Trophoblast cell (in vitro differentiated cells and primary cell): ENCODE results near the gene OTOR.

Source experiments
- DNase-seq, 2 donors: peaks; one replicate each; pipeline ENCODE4 v3.0.0-alpha.2; 2016
- H2AFZ ChIP-seq: 2 replicates; pipeline ENCODE4 v1.6.1; 2013; ENCODE audit warnings: low read length, moderate library complexity, mild to moderate bottlenecking; ENCODE audit not compliant: insufficient read depth, poor library complexity
- H2AK5ac ChIP-seq: 2 replicates; pipeline ENCODE4 v1.6.1; 2013; ENCODE audit warnings: mild to moderate bottlenecking, low read length
- H2BK120ac ChIP-seq: 2 replicates; pipeline ENCODE4 v1.6.1; 2013; ENCODE audit warnings: low read length, mild to moderate bottlenecking, moderate library complexity; ENCODE audit not compliant: insufficient read depth, poor library complexity
- H2BK12ac ChIP-seq: 2 replicates; pipeline ENCODE4 v1.6.1; 2013; ENCODE audit warnings: mild to moderate bottlenecking, low read length, moderate library complexity
- H2BK5ac ChIP-seq: 2 replicates; pipeline ENCODE4 v1.6.1; 2013; ENCODE audit warnings: low read length, low read depth, moderate library complexity, mild to moderate bottlenecking; ENCODE audit not compliant: poor library complexity
- H3K14ac ChIP-seq: 2 replicates; pipeline ENCODE4 v1.6.1; 2013; ENCODE audit warnings: mild to moderate bottlenecking, low read length
- H3K18ac ChIP-seq: 2 replicates; pipeline ENCODE4 v1.6.1; 2013; ENCODE audit warnings: mild to moderate bottlenecking, low read length
- H3K23ac ChIP-seq: 2 replicates; pipeline ENCODE4 v1.6.1; 2013; ENCODE audit warnings: low read length
- H3K27ac ChIP-seq: 2 replicates; pipeline ENCODE4 v1.5.1; 2013; ENCODE audit warnings: low read depth, mild to moderate bottlenecking, inconsistent platforms, low read length, moderate library complexity
- H3K27me3 ChIP-seq: 2 replicates; pipeline ENCODE4 v1.6.1; 2013; ENCODE audit warnings: inconsistent platforms, mild to moderate bottlenecking, low read length, moderate library complexity; ENCODE audit not compliant: insufficient read depth
- H3K36me3 ChIP-seq, 2 experiments: 1 replicate in 1 of 2; 2 replicates in 1 of 2; pipeline ENCODE4 v1.6.1; 2013; ENCODE audit warnings: low read length in 2 of 2, mild to moderate bottlenecking in 2 of 2, moderate library complexity in 1 of 2; ENCODE audit not compliant: insufficient read depth in 2 of 2, control insufficient read depth in 1 of 2
- H3K4ac ChIP-seq: 2 replicates; pipeline ENCODE4 v1.6.1; 2013; ENCODE audit warnings: low read depth, mild to moderate bottlenecking, low read length, moderate library complexity
- H3K4me1 ChIP-seq, 2 experiments: 1 replicate in 1 of 2; 2 replicates in 1 of 2; pipeline ENCODE4 v1.6.1; 2013; ENCODE audit warnings: low read length in 2 of 2, mild to moderate bottlenecking in 2 of 2, moderate library complexity in 1 of 2; ENCODE audit not compliant: insufficient read depth in 2 of 2, control insufficient read depth in 1 of 2
- H3K4me2 ChIP-seq: 2 replicates; pipeline ENCODE4 v1.6.1; 2013; ENCODE audit warnings: inconsistent platforms, mild to moderate bottlenecking, low read length, moderate library complexity
- H3K4me3 ChIP-seq: 2 replicates; pipeline ENCODE4 v1.5.1; 2013; ENCODE audit warnings: mild to moderate bottlenecking, low read depth, low read length, inconsistent platforms
- H3K79me1 ChIP-seq: one replicate; pipeline ENCODE4 v1.6.1; 2013; ENCODE audit warnings: low read length
- H3K79me2 ChIP-seq: 2 replicates; pipeline ENCODE4 v1.6.1; 2013; ENCODE audit warnings: low read length, mild to moderate bottlenecking; ENCODE audit not compliant: control insufficient read depth, insufficient read depth, poor library complexity
- H3K9ac ChIP-seq: 2 replicates; pipeline ENCODE4 v1.6.1; 2013; ENCODE audit warnings: mild to moderate bottlenecking, low read length
- H3K9me3 ChIP-seq: 2 replicates; pipeline ENCODE4 v1.6.1; 2013; ENCODE audit warnings: low read depth, mild to moderate bottlenecking, control low read depth, inconsistent platforms, low read length; ENCODE audit not compliant: insufficient read depth
- H4K12ac ChIP-seq: 2 replicates; pipeline ENCODE4 v1.6.1; 2013; ENCODE audit warnings: low read depth, mild to moderate bottlenecking, low read length, moderate library complexity
- H4K8ac ChIP-seq: 2 replicates; pipeline ENCODE4 v1.6.1; 2013; ENCODE audit warnings: low read depth, mild to moderate bottlenecking, low read length, moderate library complexity
- H4K91ac ChIP-seq: one replicate; pipeline ENCODE4 v1.6.1; 2013; ENCODE audit warnings: low read depth, mild to moderate bottlenecking, low read length, moderate library complexity
- WGBS: extraction: QIAGEN DNeasy Blood & Tissue Kit; methylation state at CpG from one replicate; pipeline ENCODE4 v1.1.7; 2013; ENCODE audit warnings: missing lambda C conversion rate; ENCODE audit not compliant: insufficient read length, insufficient coverage; ENCODE audit errors: extremely low coverage; 5-methylcytosine and 5-hydroxymethylcytosine counted together

The OTOR gene

DNA sequence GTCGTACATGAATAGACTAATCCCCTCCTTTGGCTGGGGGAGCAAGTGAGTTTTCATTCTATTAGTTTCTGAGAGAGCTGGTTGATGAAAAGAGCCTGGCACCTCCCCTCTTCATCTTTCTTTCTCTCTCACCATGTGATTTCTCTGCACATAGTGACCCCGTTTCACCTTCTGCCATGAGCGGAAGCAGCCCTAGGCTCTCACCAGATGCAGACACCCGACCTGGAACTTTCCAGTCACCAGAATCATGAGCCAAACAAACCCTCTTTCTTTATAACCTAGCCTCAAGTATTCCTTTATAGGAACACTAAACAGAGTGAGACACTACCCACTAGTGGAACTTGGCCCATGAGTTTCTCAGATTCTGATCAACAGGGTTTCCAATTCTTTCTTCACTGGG, 16.4 kb downstream of the OTOR start:
- Histone ChIP-seq H3K4me2 (no peak overlapping the region), H3K18ac (no peak overlapping the region), H3K27me3 (no peaks in the 10 kb centered on the region), H2BK12ac (no peak overlapping the region), H3K4ac (no peak overlapping the region), H4K12ac (no peak overlapping the region), H2AFZ (no peak overlapping the region), H3K36me3 (no peaks in the 10 kb centered on the region), H3K79me2 (no peaks in the 10 kb centered on the region), H3K27ac (no peak overlapping the region), H3K23ac (no peak overlapping the region), H2BK120ac (no peak overlapping the region), H3K79me1 (peaks cover 12% of the 10 kb centered on the region), H3K9me3 (no peaks in the 10 kb centered on the region), H3K14ac (no peak overlapping the region), H3K4me3 (no peak overlapping the region), H2AK5ac (no peak overlapping the region), H2BK5ac (no peak overlapping the region), H3K9ac (no peak overlapping the region), H3K4me1 (peaks cover 3 to 5% of the 10 kb centered on the region in 2 experiments), H4K91ac (no peak overlapping the region), H4K8ac (no peak overlapping the region)
- whole genome bisulfite sequencing, result no CpG with 5 or more reads among the region's 4 CpGs
- DNase-seq, result no peak

DNA sequence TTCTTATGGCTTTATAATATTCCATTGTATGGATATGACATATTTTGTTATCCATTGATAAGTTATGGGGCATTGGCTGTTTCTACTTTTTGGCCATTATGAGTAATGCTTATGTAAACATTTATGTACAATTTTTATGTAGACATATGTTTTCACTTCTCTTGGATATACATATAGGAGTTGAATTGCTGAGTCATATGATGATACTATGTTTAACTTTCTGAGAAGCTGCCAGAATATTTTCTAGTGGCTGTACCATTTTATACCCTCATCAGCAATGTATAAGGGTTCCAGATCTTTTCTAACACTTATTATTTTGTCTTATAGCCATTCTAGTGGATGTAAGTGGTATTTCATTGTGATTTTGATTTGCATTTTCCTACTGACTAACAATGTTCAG, 23.1 kb downstream of the OTOR start:
- Histone ChIP-seq H2BK120ac (no peak overlapping the region), H2AK5ac (no peak overlapping the region)

DNA sequence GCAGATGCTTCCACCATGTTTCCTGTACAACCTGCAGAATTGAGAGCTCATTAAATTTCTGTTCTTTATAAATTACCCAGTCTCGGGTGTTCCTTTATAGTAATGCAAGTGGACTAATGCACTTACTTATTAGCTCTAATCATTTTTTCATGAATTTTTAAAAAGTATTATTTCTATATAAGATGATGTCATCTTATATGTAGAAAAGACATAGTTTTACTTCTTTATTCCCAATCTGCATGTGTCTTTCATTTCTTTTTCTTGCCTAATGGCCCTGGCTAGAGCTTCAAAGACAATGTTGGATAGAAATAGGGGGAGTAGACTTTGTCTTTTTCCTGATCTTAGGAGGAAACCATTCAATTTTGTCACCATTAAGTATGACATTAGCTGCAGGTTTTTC, 27.8 kb downstream of the OTOR start:
- H2AFZ ChIP-seq, result no peak overlapping the region
- H3K14ac ChIP-seq, result no peak overlapping the region
- no peaks in the 10 kb centered on the region for H3K36me3 ChIP-seq
- no peak overlapping the region for H2BK5ac ChIP-seq
- no peak overlapping the region for H3K18ac ChIP-seq
- H3K23ac ChIP-seq, result no peak overlapping the region
- DNase-seq, result no peak
- H4K12ac ChIP-seq, result no peak overlapping the region
- H3K4me2 ChIP-seq, result no peak overlapping the region
- H3K9me3 ChIP-seq, result no peaks in the 10 kb centered on the region
- H2BK120ac ChIP-seq, result no peak overlapping the region
- no peaks in the 10 kb centered on the region for H3K79me1 ChIP-seq
- H3K27ac ChIP-seq, result no peak overlapping the region
- no peak overlapping the region for H4K8ac ChIP-seq
- H2AK5ac ChIP-seq, result no peak overlapping the region
- no peak overlapping the region for H3K9ac ChIP-seq
- no peak overlapping the region for H3K4me3 ChIP-seq
- no peak overlapping the region for H2BK12ac ChIP-seq
- H3K27me3 ChIP-seq, result no peaks in the 10 kb centered on the region
- no peaks in the 10 kb centered on the region for H3K79me2 ChIP-seq
- no CpG with 5 or more reads among the region's 1 CpG for WGBS
- no peak overlapping the region for H4K91ac ChIP-seq
- no peak overlapping the region for H3K4ac ChIP-seq
- no peaks in the 10 kb centered on the region for H3K4me1 ChIP-seq

More for the DNA sequence above, 23.1 kb downstream of the OTOR start:
- Histone ChIP-seq H4K12ac (no peak overlapping the region), H2BK5ac (no peak overlapping the region), H3K79me1 (no peaks in the 10 kb centered on the region), H3K36me3 (no peaks in the 10 kb centered on the region), H3K4me1 (no peaks in the 10 kb centered on the region), H3K4ac (no peak overlapping the region), H2AFZ (no peak overlapping the region), H3K27ac (no peak overlapping the region), H2BK12ac (no peak overlapping the region), H4K8ac (no peak overlapping the region), H3K4me2 (no peak overlapping the region), H3K9me3 (no peaks in the 10 kb centered on the region), H3K79me2 (no peaks in the 10 kb centered on the region), H3K4me3 (no peak overlapping the region), H3K14ac (no peak overlapping the region), H3K9ac (no peak overlapping the region), H3K18ac (no peak overlapping the region), H4K91ac (no peak overlapping the region), H3K23ac (no peak overlapping the region), H3K27me3 (no peaks in the 10 kb centered on the region)
- no peak for DNase-seq

DNA sequence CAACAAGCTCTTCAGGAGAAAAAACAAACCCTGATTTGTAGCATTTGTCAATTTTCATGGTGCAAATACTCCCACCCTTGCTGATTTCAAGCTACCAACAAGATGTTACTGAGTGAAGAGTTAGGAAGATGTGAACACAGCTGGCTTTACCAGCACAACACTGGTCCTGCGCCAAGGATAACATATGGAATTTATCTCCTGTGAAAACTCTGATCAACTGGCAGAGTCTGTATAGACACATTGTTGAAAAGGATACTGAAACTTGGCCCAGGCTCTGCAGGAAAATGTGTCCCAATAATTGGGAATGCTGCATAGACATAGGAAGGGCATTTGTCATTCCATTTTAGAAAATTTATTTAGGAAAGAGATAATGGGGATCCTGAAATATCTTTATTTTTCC, 29.0 kb downstream of the OTOR start:
- H3K4me1 ChIP-seq, result no peaks in the 10 kb centered on the region
- no peaks in the 10 kb centered on the region for H3K36me3 ChIP-seq
- H3K79me2 ChIP-seq, result no peaks in the 10 kb centered on the region
- H3K9me3 ChIP-seq, result peaks cover 2% of the 10 kb centered on the region
- H2BK5ac ChIP-seq, result no peak overlapping the region
- H3K4ac ChIP-seq, result no peak overlapping the region
- no peak overlapping the region for H4K12ac ChIP-seq
- H3K79me1 ChIP-seq, result no peaks in the 10 kb centered on the region
- H3K4me3 ChIP-seq, result no peak overlapping the region
- H3K4me2 ChIP-seq, result no peak overlapping the region
- H3K27ac ChIP-seq, result no peak overlapping the region
- H3K18ac ChIP-seq, result no peak overlapping the region
- no peak overlapping the region for H2AK5ac ChIP-seq
- H4K91ac ChIP-seq, result no peak overlapping the region
- H2AFZ ChIP-seq, result no peak overlapping the region
- no peak for DNase-seq
- H3K9ac ChIP-seq, result no peak overlapping the region
- H3K14ac ChIP-seq, result no peak overlapping the region
- H3K23ac ChIP-seq, result no peak overlapping the region
- H2BK12ac ChIP-seq, result no peak overlapping the region
- WGBS, result no CpG with 5 or more reads among the region's 1 CpG
- no peaks in the 10 kb centered on the region for H3K27me3 ChIP-seq
- H2BK120ac ChIP-seq, result no peak overlapping the region
- no peak overlapping the region for H4K8ac ChIP-seq
